HG02970 (cell line): ENCODE results near the gene GALNT9.

Experiments
- ATAC-seq: cut with Tn5 transposase; IDR thresholded peaks from one replicate; pipeline ENCODE4 v1.9.1; 2021; ENCODE audit warnings: mild to moderate bottlenecking, moderate library complexity, moderate number of reproducible peaks; ENCODE audit not compliant: unreplicated experiment, low FRiP score

Gene GALNT9

DNA sequence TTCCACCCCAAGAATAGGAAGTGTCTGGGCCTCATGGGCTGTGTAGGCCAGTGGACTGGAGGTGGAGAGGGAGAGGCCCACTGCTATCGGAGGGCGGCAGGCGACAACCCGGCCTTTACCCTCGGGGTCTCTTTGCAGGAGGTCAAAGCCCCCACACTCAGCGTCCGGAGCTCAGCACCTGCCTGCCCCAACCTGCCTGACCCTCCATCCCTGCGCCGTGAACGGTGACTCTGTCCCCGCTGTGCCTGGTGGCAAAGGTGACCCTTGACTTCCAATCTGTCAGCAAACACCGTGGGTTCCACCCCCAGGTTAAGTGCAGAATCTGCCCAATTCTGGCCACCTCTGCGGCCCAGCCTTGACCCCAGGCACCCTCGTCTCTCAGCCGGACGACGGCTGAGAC, 15.7 kb upstream of the GALNT9 start:
- no peak for ATAC-seq

DNA sequence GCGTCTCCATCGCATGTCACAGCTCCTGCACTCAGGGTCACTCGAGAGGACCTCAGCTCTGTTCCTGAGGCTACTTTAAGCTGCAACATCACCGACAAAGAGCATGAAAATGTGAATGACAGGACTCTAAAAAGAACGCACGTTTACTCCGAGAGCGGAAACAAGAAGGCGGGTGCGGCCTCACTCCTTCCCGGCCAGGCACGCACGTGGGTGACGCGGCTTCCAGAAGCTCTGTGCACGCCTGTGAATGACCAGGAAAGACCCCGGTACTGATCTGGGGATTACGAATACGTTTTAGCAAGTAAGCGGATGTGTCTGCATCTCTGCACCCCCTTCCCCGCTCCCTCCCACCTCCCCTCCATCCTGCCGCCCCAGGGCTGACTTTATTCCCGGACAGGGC, 15.2 kb upstream of the GALNT9 start:
- no peak for ATAC-seq

DNA sequence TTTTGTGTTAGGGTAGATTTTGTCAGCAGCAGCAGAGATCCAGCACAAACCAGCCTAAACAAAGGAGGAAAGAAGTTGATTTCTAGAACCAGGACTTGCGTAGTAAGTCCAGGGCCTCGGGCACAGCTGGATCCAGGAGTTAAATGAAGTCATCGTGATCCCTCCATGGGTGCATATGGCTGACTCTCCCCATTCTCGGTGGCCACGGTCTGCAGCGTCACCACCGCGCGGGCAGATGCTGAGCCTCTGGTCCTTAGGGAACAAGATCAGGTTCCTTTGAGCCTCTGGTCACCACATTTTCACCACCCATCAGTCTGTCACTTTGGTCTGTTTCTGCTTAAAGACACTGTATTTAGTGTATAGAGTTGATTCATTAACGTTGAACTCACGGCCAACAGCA, 14.8 kb upstream of the GALNT9 start:
- no peak for ATAC-seq

DNA sequence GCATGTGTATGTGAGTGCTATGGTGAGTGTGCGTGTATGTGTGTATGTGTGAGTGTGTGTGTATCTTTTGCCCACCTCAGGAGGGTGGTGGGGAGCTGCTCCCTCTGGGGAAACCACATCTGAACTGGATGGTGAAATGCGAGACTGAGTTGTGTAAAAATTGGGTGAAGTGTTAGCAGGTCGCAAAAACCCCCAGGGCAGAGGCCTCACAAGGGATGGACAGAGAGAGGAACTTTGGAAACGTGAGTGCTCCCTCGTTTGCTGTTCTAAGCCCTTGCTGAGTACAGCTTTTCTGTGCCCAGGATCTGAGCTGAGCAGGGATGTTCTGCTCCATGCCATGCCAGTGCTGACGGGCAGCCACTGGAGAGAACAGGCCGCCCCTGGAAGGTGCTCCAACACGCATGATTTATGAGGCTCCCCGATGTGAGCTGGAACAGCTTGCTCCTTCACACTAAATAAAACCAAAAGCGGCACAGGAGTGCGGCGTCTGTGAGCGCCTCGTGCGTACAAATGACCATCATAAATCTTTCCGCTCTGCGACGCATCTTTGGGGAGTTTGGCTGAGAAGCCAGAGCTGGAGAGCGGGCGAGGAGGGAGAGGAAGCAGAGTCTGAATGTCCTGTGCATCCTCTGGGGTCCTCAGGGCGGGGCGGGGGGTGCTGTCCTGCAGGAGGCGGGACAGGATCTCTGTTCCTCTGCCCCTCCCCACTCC, 14.1 kb upstream of the GALNT9 start:
- no peak for ATAC-seq

DNA sequence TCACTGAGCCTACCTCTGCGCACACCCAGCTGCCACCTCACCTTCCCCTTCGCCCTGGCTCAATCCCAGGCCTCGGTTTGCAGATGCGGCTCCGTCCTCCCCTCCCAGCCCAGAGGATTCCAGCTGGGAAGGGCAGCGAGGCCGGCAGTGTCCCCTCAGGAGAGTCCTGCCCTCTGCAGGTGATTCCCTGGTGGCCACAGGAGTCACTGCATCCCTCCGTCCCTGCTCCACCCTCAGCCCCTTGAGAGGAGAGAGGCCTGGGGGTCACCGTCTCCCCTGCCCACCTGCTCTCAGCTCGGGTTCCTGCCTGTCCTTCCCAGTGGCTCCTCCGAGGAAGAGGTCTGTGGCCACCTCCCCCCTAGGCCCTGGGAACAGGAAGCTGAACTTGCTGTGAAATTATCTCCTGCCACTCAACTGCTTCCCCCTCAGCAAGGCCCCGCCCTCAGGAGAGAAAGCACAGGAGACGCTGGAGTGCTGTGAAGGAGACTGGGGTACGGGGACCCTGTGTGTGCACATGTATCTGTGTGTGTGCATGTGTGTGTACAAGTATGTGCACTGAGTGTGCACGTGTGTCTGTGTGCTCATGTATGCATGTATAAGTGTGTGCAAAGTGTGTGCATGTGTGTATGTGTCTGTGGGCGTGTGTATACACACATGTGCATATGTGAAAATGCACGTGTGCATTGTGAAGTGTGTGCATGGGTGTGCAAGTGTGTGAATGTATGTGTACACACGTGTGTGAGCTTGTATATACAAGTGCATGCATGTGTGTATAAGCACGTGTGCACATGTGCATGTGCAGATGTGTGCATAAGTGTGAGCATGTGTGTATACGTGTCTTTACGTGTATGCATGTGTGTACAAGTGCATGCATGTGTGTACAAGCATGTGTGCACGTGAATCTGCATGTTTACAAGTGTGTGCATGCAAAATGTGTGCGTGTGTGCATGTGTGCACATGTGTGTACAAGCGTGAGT, 13.2 kb upstream of the GALNT9 start:
- no peak for ATAC-seq

DNA sequence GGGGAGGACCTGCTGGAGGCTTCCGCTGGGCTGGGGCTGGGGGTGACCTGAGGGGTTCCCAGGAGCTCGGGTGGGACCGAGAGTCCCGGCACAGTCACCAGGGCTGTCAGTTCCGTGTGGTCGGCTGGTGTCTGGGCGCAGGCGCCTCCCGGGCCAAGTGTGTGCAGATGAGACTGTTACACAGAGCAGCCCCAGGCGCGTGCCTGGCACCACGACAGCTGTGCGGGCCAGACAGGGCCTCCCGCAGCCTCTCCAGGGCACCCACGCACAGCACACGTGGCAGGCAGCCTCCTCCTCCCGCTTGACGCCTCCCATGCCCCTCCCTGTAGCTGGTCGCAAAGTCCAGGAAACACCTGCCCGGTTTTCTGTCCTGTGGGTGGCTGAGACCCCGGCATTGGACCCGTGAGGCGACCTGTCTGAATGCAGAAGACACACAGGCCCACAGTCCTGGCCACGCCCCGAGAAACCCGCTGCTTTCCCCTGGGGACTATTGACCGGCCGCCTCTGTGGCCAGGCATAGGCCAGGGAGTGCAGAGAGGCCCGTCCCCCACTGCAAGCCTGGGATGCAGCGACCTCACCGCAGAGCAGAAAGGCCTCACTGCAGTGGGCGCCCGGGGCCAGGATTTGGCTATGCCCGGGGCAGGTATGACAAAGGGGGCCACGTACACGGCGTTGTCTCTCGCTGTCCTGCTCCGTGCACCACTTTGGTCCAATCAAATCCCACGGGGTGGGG, 12.1 kb upstream of the GALNT9 start:
- no peak for ATAC-seq

DNA sequence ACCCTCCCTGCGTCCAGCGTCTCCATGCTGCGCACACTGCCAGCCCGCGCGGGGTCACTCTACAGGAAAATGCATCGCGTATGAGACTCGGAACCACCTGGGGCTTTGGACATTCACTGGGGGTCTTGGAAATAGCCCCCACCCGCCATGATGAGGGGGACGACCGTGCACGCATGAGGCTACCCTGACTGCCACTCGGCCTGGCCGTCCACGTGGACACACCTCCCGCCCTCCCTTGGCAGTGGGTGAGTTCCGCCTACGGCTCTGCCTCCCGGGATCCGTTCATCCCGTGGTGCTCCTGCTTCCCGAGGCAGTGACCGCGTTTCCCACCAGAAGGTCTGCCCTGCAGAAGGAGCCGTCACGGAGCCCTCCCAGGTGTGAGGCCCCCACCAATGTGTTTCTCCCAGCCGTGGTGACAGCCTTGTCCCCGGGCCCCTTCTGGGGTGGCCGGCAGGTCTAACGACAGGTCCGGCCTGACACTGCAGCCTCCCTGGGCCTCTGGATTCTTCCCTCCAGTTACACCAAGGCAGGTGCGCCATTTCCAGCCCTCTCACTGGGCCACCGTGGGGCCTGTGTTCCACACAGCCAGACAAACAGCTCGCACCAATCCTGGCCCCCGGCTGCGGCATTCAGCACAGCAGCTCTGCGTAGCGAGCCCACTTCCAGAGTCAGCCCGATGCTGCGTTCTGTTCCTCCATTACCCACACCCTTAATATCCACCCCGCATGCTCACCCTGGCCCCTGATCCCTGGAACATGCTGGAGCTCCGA, 11.1 kb upstream of the GALNT9 start:
- ATAC-seq: no peak

DNA sequence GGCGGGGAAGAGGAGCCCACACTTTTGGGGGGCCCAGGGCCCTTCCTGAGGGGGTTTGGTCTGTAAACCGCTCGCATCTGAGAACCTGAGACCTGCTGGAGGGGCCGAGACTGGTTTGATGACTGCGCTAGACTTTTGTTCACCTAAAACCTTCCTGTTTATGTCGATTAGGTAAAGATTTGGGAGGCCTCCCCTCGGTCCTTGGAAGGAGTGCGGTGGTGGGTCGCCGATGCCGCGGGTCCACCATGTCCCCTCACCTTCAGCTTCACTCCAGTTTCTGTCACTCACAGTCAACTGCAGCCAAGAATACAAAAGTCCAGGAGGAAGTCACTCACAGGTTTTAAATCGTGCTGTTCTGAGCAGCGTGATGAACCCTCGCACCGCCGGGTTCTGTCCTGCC, 10.5 kb upstream of the GALNT9 start:
- ATAC-seq: no peak

DNA sequence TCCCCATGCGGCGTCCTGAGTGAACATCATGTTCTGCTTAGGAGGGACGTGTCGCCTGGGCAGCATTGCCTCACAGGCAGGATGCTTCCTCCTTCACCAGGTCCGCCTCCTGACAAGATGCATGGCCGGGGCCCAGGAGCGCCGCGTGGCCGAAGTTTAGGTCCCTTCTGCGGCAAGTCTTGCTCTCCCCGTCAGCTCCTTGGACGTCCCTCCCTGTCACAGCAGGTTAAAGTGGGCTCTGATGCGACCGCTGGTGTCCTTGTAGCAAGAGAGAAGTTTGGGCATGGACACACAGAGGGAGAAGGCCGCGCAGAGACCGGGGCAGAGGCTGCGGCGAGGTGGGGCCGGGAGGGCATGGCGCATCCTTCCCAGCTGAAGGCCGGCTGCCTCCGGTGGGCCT, 9.4 kb upstream of the GALNT9 start:
- no peak for ATAC-seq

DNA sequence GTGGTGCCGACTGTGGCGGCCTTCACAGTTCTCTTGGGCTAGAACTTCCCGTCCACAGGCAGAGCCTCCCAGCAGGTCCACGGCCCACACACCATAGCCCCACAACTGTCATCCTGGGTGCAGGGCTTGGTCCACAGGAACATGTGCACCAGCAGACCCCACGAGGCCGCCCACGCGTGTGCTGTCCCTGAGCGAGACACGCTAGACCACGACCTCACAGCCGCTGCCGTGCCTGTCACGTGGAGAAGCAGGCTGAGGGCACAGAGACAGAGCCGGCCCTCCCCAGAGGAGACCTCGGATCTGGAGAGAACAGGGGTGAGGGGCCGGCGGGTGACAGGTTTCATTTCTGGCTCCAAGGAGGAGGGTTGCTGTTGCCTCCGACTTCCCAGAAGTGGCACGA, 8.9 kb upstream of the GALNT9 start:
- ATAC-seq: no peak

DNA sequence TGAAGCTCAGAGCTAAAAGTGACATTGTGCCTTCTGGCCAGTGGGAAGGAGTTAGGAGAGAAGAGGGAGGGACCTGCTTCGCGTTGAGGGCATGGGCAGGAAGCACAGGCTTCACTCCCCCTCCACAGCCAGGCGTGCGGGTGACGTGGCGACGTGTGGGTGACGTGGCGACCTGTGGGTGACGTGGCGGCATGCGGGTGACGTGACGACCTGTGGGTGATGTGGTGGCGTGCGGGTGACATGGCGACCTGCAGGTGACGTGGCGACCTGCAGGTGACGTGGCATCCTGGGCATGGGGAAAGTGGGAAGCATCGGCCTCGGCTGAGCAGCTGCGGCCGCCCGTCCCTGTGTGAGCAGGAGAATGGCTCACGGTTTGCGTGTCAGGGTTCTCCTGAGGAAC, 8.2 kb upstream of the GALNT9 start:
- no peak for ATAC-seq

DNA sequence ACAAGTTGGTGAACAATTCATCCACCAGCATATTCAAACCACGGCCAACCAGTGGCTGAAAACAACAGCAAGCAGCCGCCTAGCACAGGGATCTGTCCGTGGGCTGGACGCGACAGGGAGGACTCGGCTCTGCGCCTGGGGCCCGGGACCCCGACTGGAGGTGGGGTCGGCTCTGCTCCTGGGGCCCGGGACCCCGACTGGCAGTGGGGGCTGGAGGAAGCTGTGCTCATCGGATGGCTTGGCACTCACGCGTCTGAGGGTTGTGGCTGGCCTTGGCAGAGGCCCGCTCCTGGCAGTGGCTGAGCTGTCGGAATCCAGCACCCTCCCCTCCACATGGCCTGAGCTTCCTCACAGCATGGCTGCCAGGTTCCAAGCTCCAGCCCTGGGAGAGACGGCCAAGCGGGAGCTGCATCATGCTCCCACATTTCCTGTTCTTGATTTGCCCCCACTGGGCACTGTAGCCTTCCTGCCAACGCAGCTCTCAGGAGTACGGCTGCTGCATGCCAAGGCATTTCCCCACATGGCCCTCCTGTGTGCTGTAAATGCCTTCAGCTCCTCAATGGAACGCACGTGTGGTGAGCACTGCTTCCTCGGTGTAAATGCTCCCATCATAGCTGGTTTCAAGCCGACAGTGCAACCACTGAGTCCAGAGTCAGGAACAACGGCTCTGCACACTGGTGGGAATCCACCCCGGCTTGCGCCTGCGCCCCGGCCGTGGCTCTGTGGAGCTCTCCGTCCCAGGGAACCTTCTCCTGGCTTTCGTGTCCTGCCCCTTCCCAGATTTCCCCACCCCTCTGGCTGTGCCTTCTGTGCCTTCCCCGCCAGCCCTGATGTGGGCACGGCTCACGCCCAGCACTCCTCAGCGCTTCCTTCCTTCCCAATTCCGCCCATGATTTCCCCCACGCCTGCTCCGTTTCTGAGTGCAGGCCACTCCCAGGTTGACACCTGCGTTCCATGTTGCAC, 7.3 kb upstream of the GALNT9 start:
- no peak for ATAC-seq

DNA sequence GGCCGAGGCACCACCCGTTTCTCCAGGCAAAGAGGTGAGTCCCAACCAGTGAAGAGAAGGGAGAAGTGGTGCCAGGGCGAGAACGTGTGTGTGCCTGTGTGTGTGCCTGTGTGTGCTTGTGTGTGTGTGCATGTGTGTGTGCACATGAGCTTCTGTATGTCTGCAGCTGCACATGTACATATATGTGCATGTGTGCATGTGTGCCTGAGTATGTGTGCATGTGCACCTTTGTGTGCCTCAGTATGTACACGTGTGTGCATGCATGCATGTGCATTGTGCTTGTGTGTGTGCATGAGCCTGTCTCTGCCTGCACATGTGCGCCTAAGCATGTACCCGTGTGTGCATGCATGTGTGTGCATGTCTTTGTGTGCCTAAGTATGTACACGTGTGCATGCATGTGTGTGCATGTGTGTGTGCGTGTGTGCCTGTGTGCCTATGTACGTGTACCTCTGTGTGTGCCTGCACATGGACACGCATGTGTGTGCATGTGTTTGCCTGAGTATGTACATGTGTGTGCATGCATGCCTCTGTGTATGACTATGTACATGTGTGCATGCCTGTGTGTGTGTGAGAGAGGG, 5.9 kb upstream of the GALNT9 start:
- ATAC-seq: no peak

DNA sequence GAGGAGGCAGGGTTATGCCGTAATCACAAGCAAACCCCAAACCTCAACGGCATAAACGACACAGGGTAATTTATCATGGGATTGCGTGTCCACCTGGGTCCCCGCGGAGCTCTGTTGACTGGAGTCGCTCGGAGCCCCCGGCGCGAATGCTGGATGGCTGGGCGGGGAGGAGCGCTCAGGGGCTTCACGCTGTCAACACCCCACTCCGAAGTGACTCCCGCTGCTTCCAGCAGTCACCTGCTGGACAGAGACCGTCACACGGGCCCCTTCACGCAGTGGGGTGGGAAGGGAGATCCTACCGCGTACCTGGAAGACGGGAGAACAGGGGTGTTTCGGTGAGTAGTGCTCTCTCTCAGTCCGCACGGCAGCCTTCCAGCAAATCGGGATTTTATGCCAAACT, 4.4 kb upstream of the GALNT9 start:
- no peak for ATAC-seq

DNA sequence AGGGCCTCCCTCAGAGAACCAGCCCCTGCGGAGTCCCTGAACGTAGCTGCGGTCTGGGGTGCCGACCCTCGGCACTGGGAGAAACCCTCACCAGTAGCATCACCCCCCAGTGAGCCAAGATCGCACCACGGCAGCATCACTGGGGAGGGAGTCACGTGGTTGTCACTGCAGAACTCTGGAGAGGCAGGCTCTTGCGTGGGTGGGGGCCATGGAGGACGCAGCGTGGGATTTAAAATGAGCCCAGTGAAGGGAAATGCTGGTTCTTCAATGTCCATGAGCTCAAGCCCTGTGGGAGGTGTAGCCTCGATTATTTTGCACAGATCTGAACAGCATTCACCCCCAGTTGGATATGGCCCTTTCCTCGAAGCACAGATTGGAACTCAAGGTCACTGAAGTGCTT, 3.9 kb upstream of the GALNT9 start:
- ATAC-seq: no peak

DNA sequence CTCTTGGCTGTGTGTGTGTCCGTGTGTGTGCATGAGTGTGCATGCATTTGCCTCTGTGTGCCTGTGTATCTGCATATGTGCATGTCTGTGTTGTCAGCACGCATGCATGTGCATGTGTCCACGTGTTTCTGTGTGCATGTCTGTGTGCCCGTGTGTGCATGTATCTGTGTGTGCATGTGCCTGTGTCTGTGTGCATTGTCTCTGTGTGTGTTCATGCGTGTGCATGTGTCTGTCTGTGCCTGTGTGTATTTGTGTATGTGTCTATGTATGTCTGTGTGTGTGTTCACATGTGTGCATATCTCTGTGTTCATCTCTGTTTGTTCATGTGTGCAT, 1.1 kb upstream of the GALNT9 start:
- ATAC-seq: no peak

DNA sequence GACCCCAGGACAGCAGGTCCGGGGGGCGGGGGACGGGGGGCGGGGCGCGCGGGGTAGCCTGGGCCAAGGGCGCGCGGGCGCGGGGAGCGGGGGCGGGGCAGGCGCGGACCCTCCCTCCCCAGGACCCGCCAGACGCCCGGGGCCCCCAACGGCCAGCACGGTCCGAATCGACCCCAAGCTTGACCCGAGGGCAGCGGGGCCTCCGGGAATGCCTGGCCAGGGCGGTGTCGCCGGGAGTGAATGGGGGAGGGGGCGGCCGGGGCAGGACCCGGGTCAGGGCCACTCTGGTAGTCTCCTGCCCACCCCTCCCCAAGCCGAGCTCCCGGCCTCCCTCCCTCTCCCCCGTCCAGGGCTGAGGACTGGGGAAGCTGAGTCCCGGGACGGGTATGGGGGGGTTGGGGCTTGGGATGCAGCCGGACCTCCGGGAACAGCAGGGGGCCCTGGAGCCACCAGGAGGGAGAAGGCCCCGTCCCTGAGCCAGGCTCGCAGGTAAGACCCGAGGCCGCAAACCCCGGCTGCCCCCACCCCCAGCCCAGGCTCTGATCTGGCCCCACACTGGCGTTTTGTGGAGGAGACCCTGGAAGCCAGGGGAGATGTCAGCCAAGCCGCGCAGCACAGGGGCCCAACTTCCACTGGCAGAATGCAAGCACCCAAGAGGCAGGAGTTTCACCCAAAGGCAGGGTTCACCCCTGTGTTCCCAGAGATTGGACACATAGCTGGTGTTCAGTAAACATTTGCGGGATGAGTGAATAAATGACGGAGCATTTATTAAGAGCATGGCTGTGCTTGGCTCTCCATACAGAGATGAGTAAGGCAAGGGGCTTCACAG, 545 bp upstream of the GALNT9 start:
- ATAC-seq: no peak
